Activated CD8-positive, alpha-beta T cell treated with anti-CD3 and anti-CD28 coated beads, Interleukin-2, amount 10 ng/mL, durations not matched to agents 7 days and 5 days (primary cell): ENCODE measurements around the gene MMP24OS. TPM values are rescaled to one million over a fixed set of nuclear protein-coding genes. Genes with fewer than 3 reads are reported as not detected.
"Not testable (repeated sequence)": the region's sequence is repeated elsewhere in the genome, so short reads cannot be mapped to it uniquely, and the experiment has no call there.

Source experiments
- ATAC-seq: fragments of 150-1000 bp; cut with Tn5 transposase; one replicate; pipeline ENCODE4 v1.10.0; 2021; ENCODE audit warnings: moderate library complexity
- CTCF ChIA-PET: fragments of 350-600 bp; sonication (Branson Sonifier 250); formaldehyde crosslinking; loops from one replicate; lab custom pipeline; 2021; ENCODE audit warnings: antibody characterized with exemption; lab: Charles Lee
- POLR2A ChIA-PET: fragments of 350-600 bp; sonication (Branson Sonifier 250); formaldehyde crosslinking; loops from one replicate; lab custom pipeline; 2021; ENCODE audit warnings: antibody characterized with exemption; lab: Charles Lee
- DNase-seq: peaks from one replicate; pipeline ENCODE4 v3.0.0-alpha.2; 2020
- H3K27ac Mint-ChIP-seq: one replicate; pipeline ENCODE4 v1.8.0; 2021; ENCODE audit warnings: mild to moderate bottlenecking, mixed read lengths
- H3K27me3 Mint-ChIP-seq: one replicate; pipeline ENCODE4 v1.8.0; 2021; ENCODE audit warnings: low read depth, mixed read lengths
- H3K36me3 Mint-ChIP-seq: one replicate; pipeline ENCODE4 v1.8.0; 2021; ENCODE audit warnings: low read depth, mixed read lengths
- H3K4me1 Mint-ChIP-seq: one replicate; pipeline ENCODE4 v1.8.0; 2021; ENCODE audit warnings: low read depth, mixed read lengths
- H3K4me3 Mint-ChIP-seq: one replicate; pipeline ENCODE4 v1.8.0; 2021; ENCODE audit warnings: mild to moderate bottlenecking, mixed read lengths
- H3K9me3 Mint-ChIP-seq: one replicate; pipeline ENCODE4 v1.8.0; 2022; ENCODE audit warnings: mixed read lengths; ENCODE audit not compliant: insufficient read depth
- total RNA-seq, 2 experiments: library from RNA; stranded (reverse); gene quantifications; one replicate each; pipeline ENCODE4 v1.2.3, GENCODE V29; 2021

MMP24OS gene
- total RNA-seq, 2 experiments from 2014 or later: 42.0 to 43.1 TPM

- H3K27me3 Mint-ChIP-seq, CTCF ChIA-PET: not testable (repeated sequence)
Measured at GRCh38 chr20:35262321-35262720, 15.6 kb downstream of the MMP24OS start.

DNA sequence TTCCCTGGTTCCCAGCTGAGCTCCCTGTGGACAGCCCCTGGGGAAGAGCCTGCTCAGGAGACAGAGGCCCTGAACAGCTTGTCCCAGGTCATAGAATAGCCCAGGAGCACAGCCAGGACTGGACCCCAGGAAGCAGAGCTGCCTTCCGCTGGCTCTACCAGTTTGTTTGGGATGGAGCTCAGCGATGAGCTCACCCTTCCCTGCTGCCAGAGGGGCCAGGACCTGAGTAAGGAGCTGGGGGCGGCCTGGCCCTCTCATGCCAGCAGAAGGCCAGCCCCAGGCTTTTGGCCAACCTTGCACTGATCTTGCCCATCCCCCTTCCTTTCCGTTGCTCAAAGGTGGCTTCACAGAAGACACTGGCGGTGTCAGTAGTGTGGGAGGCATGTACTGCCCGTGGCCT, 17.5 kb downstream of the MMP24OS start:
- no peak for ATAC-seq

More at GRCh38 chr20:35262321-35262720, 15.6 kb downstream of the MMP24OS start:
- H3K4me1 Mint-ChIP-seq, DNase-seq, ATAC-seq, H3K27ac Mint-ChIP-seq, H3K9me3 Mint-ChIP-seq, H3K36me3 Mint-ChIP-seq, H3K4me3 Mint-ChIP-seq, POLR2A ChIA-PET: not testable (repeated sequence)

GRCh38 chr20:35257175-35257909, 20.6 kb downstream of the MMP24OS start:
- POLR2A ChIA-PET: no interaction called here
- Mint-ChIP-seq H3K27ac (no peak overlapping the region), H3K4me3 (no peak overlapping the region)

More for the DNA sequence above, 17.5 kb downstream of the MMP24OS start:
- no peak overlapping the region for H3K4me3 Mint-ChIP-seq
- no peak for DNase-seq
- CTCF ChIA-PET: interaction anchor here (1.8 kb wide), 1 partner anchor 17 kb away, joined by 5 read pairs; the partner anchor contains the start of gene MMP24OS
- H3K27me3 Mint-ChIP-seq: no peaks in the 10 kb centered on the region
- no peaks in the 10 kb centered on the region for H3K9me3 Mint-ChIP-seq
- POLR2A ChIA-PET: no interaction called here
- no peak overlapping the region for H3K27ac Mint-ChIP-seq
- no peaks in the 10 kb centered on the region for H3K4me1 Mint-ChIP-seq
- no peaks in the 10 kb centered on the region for H3K36me3 Mint-ChIP-seq

GRCh38 chr20:35254448-35254999, 23.4 kb downstream of the MMP24OS start:
- Mint-ChIP-seq H3K36me3 (peaks cover 11% of the 10 kb centered on the region), H3K27ac (peak overlapping the region; percentile 67), H3K27me3 (no peaks in the 10 kb centered on the region), H3K4me3 (no peak overlapping the region), H3K4me1 (peaks cover 31% of the 10 kb centered on the region), H3K9me3 (no peaks in the 10 kb centered on the region)
- DNase-seq (no peak), ATAC-seq (no peak)
- CTCF ChIA-PET: interaction anchor here (1.0 to 1.9 kb wide), 3 partner anchors 10 to 159 kb away, joined by 3 to 8 read pairs (median 6); no protein-coding TSS in a partner anchor
- POLR2A ChIA-PET: interaction anchor here (0.9 kb wide), 1 partner anchor 15 kb away, joined by 4 read pairs; no protein-coding TSS in a partner anchor

More at GRCh38 chr20:35257175-35257909, 20.6 kb downstream of the MMP24OS start:
- Mint-ChIP-seq H3K36me3 (peaks cover 5% of the 10 kb centered on the region), H3K4me1 (peaks cover 9% of the 10 kb centered on the region), H3K27me3 (no peaks in the 10 kb centered on the region), H3K9me3 (no peaks in the 10 kb centered on the region)
- CTCF ChIA-PET: no interaction called here
- ATAC-seq: no peak
- no peak for DNase-seq

DNA sequence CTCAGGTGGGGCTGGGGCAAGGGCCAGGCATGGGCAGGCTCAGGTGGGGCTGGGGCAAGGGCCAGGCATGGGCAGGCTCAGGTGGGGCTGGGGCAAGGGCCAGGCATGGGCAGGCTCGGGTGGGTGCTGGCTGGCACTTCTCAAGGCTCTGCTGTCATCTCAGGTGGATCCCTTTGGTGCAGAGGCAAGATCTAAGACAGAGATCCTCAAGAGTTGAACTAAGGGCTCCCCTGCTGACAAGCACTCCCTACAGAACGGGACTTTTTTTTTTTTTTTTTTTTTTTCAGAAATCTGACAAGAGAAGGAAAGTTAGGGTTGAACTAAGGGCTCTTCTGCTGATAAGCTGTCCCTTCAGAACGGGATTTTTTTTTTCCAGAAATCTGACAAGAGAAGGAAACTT, 24.9 kb downstream of the MMP24OS start:
- ChIA-PET CTCF (interaction anchor here (1.9 kb wide), 1 partner anchor 16 kb away, joined by 8 read pairs; no protein-coding TSS in a partner anchor), POLR2A (no interaction called here)
- H3K4me3 Mint-ChIP-seq: no peak overlapping the region
- H3K9me3 Mint-ChIP-seq: no peaks in the 10 kb centered on the region
- DNase-seq: no peak
- peak overlapping the region; percentile 81 for H3K27ac Mint-ChIP-seq
- no peak for ATAC-seq
- H3K4me1 Mint-ChIP-seq: peaks cover 31% of the 10 kb centered on the region
- H3K36me3 Mint-ChIP-seq: peaks cover 11% of the 10 kb centered on the region
- no peaks in the 10 kb centered on the region for H3K27me3 Mint-ChIP-seq

GRCh38 chr20:35252598-35252997, 25.3 kb downstream of the MMP24OS start:
- H3K4me1 Mint-ChIP-seq: peaks cover 31% of the 10 kb centered on the region
- peak; percentile 40 for ATAC-seq
- ChIA-PET POLR2A (interaction anchor here (0.7 to 1.7 kb wide), 3 partner anchors 24 to 32 kb away, joined by 3 to 8 read pairs (median 4); partner anchors contain the start of genes EIF6 and MMP24OS), CTCF (interaction anchor here (0.8 to 1.9 kb wide), 4 partner anchors 16 to 108 kb away, joined by 3 to 9 read pairs (median 5); partner anchors contain the start of genes EDEM2 and MMP24OS)
- not testable (repeated sequence) for H3K9me3 Mint-ChIP-seq, H3K27me3 Mint-ChIP-seq, DNase-seq
- H3K4me3 Mint-ChIP-seq: peak overlapping the region; percentile 63
- H3K36me3 Mint-ChIP-seq: peaks cover 11% of the 10 kb centered on the region
- H3K27ac Mint-ChIP-seq: peak overlapping the region; percentile 99

DNA sequence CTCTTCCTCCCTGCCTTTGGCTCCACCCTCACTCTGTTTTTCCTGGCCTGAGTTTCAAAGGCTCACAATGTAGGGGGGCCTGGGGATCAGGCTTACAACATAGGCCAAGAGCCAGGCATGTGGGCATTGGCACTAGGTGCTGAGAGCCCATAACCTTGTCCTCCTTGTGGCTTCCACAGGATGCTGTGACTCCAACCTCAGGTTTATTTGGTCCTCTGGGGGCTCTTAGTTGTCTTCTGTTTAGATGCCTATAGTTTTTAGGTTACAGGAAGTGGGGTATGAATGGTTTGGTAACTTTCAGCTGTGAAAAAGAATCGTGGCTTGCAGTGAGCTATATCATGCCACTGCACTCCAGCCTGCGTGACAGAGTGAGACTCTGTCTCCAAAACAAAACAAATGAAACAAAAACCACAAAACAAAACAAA, 25.9 kb downstream of the MMP24OS start:
- POLR2A ChIA-PET: interaction anchor here (0.7 to 1.7 kb wide), 3 partner anchors 24 to 33 kb away, joined by 3 to 8 read pairs (median 4); partner anchors contain the start of genes EIF6 and MMP24OS
- ATAC-seq: peak; percentile 94
- Mint-ChIP-seq H3K27me3 (no peaks in the 10 kb centered on the region), H3K4me3 (peak overlapping the region; percentile 63), H3K9me3 (no peaks in the 10 kb centered on the region), H3K36me3 (peaks cover 11% of the 10 kb centered on the region), H3K4me1 (peaks cover 31% of the 10 kb centered on the region), H3K27ac (peak overlapping the region; percentile 99)
- DNase-seq: peak; percentile 74
- CTCF ChIA-PET: interaction anchor here (0.8 to 1.9 kb wide), 4 partner anchors 17 to 107 kb away, joined by 3 to 9 read pairs (median 5); partner anchors contain the start of genes EDEM2 and MMP24OS

GRCh38 chr20:35251613-35251940, 26.3 kb downstream of the MMP24OS start:
- Mint-ChIP-seq H3K4me1 (peaks cover 31% of the 10 kb centered on the region), H3K27me3 (no peaks in the 10 kb centered on the region), H3K36me3 (peaks cover 11% of the 10 kb centered on the region), H3K9me3 (no peaks in the 10 kb centered on the region), H3K4me3 (peak overlapping the region; percentile 63), H3K27ac (peak overlapping the region; percentile 99)
- no peak for ATAC-seq
- ChIA-PET CTCF (interaction anchor here (1.0 to 1.9 kb wide), 5 partner anchors 14 to 107 kb away, joined by 3 to 9 read pairs (median 3); partner anchors contain the start of gene EDEM2), POLR2A (interaction anchor here (0.9 to 1.7 kb wide), 4 partner anchors 25 to 104 kb away, joined by 3 to 8 read pairs (median 4); partner anchors contain the start of genes EDEM2 and EIF6)
- no peak for DNase-seq

GRCh38 chr20:35248641-35249475, 29.1 kb downstream of the MMP24OS start:
- Mint-ChIP-seq H3K9me3 (no peaks in the 10 kb centered on the region), H3K27me3 (no peaks in the 10 kb centered on the region), H3K36me3 (peaks cover 6% of the 10 kb centered on the region), H3K4me3 (no peak overlapping the region), H3K27ac (no peak overlapping the region), H3K4me1 (peaks cover 31% of the 10 kb centered on the region)
- DNase-seq (no peak), ATAC-seq (no peak)
- CTCF ChIA-PET: interaction anchor here (1.7 kb wide), 1 partner anchor 20 kb away, joined by 6 read pairs; no protein-coding TSS in a partner anchor
- POLR2A ChIA-PET: no interaction called here

- ChIA-PET CTCF (interaction anchor here (1.0 to 1.4 kb wide), 2 partner anchors 22 to 102 kb away, joined by 3 to 4 read pairs; no protein-coding TSS in a partner anchor), POLR2A (no interaction called here)
- H3K27me3 Mint-ChIP-seq: peaks cover 2% of the 10 kb centered on the region
- peaks cover 1% of the 10 kb centered on the region for H3K36me3 Mint-ChIP-seq
- no peaks in the 10 kb centered on the region for H3K9me3 Mint-ChIP-seq
- H3K4me3 Mint-ChIP-seq: no peak overlapping the region
- peaks cover 15% of the 10 kb centered on the region for H3K4me1 Mint-ChIP-seq
- no peak overlapping the region for H3K27ac Mint-ChIP-seq
- no peak for ATAC-seq
- no peak for DNase-seq
Measured at GRCh38 chr20:35246723-35247122, 31.2 kb downstream of the MMP24OS start.

DNA sequence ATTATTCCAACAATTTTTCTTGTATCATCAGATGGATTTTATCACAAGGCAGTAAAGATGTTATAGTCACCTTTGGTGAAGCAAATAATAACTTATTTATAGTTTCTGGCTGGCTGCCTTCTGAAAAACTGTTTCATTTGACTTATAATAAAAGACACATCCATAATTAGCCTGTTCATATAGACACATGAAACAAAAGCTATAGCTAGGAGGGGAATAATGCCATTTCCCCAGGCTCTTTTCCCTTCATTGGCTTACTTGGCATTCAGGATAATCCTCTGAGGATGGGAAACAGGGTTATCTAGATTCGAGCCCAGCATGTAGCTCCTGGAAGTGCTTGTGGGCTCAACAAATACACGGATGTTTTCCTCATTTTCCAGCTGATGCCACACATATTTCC, 33.9 kb downstream of the MMP24OS start:
- Mint-ChIP-seq H3K36me3 (no peaks in the 10 kb centered on the region), H3K9me3 (no peaks in the 10 kb centered on the region), H3K4me1 (no peaks in the 10 kb centered on the region), H3K27me3 (peaks cover 5% of the 10 kb centered on the region), H3K27ac (no peak overlapping the region), H3K4me3 (no peak overlapping the region)
- ATAC-seq (no peak), DNase-seq (no peak)
- POLR2A ChIA-PET: no interaction called here
- CTCF ChIA-PET: no interaction called here
